H1 (cell line): Measurements from ENCODE around the gene CLDN6.

Source experiments
- KDM4A ChIP-seq: IDR thresholded peaks from one replicate; pipeline ENCODE4 v1.7.1; 2012; ENCODE audit warnings: low read depth, mild to moderate bottlenecking, moderate library complexity, low read length, inconsistent platforms; ENCODE audit not compliant: severe bottlenecking
- POLR2A ChIP-seq, 2 experiments: IDR thresholded peaks; 1 replicate in 1 of 2; 2 replicates in 1 of 2; pipeline ENCODE4 v1.6.1; 2011; ENCODE audit warnings: low read depth in 2 of 2, low read length in 2 of 2, mild to moderate bottlenecking in 2 of 2; ENCODE audit errors: control extremely low read depth in 1 of 2
- POLR2AphosphoS5 ChIP-seq: IDR thresholded peaks from 2 replicates; pipeline ENCODE4 v1.6.1; 2011; ENCODE audit warnings: low read depth, low read length
- SP1 ChIP-seq: IDR thresholded peaks from 2 replicates; pipeline ENCODE4 v1.6.1; 2011; ENCODE audit warnings: low read depth, low read length
- TAF1 ChIP-seq: IDR thresholded peaks from 2 replicates; pipeline ENCODE4 v1.6.1; 2011; ENCODE audit warnings: mild to moderate bottlenecking, low read depth, low read length
- YY1 ChIP-seq: IDR thresholded peaks from 2 replicates; pipeline ENCODE4 v1.6.1; 2011; ENCODE audit warnings: low read depth, mild to moderate bottlenecking, low read length
- ZNF274 ChIP-seq: IDR thresholded peaks from 2 replicates; pipeline ENCODE4 v1.7.0; 2012; ENCODE audit warnings: low read length, borderline replicate concordance; ENCODE audit errors: extremely low read depth
- TF ChIP-seq, protein P1 (sequence below), 3 experiments: IDR thresholded peaks; 1 replicate in 2 of 3; 2 replicates in 1 of 3; pipeline versions ENCODE4 v1.5.1 to v1.6.1; 2011; ENCODE audit warnings: low read length in 3 of 3, mild to moderate bottlenecking in 3 of 3, inconsistent platforms in 2 of 3, low read depth in 1 of 3, moderate library complexity in 1 of 3; ENCODE audit not compliant: insufficient read depth in 1 of 3; ENCODE audit errors: control extremely low read depth in 1 of 3
- TF ChIP-seq, protein P2 (sequence below): IDR thresholded peaks from 2 replicates; pipeline ENCODE4 v1.6.1; 2011; ENCODE audit warnings: low read length, improper control_type of control experiment
- TF ChIP-seq, protein P3 (sequence below): IDR thresholded peaks from 2 replicates; pipeline ENCODE4 v1.6.1; 2011; ENCODE audit warnings: low read depth, mild to moderate bottlenecking, low read length; ENCODE audit not compliant: insufficient read depth

DNA sequence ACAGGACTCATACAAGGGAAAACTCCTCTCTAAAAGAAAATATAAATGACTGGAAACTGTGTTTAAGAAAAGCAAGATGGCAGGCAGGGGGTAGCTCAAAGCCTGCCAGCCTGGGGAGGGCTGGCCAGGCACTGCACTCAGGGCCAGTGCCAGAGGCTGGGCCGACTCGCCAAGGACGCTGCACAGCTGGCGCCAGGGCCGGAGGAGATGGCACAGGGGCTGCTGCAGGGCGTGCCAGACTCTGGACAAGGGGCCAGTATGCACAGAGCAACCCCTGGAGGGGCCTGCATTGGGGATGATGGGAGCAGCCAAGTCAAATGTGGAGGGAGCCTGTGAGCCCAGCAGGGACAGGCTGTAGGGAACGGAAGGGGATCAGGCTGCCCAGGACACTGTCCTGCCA lies 41.8 kb downstream of the CLDN6 start:
- TF ChIP-seq, protein P1, sequence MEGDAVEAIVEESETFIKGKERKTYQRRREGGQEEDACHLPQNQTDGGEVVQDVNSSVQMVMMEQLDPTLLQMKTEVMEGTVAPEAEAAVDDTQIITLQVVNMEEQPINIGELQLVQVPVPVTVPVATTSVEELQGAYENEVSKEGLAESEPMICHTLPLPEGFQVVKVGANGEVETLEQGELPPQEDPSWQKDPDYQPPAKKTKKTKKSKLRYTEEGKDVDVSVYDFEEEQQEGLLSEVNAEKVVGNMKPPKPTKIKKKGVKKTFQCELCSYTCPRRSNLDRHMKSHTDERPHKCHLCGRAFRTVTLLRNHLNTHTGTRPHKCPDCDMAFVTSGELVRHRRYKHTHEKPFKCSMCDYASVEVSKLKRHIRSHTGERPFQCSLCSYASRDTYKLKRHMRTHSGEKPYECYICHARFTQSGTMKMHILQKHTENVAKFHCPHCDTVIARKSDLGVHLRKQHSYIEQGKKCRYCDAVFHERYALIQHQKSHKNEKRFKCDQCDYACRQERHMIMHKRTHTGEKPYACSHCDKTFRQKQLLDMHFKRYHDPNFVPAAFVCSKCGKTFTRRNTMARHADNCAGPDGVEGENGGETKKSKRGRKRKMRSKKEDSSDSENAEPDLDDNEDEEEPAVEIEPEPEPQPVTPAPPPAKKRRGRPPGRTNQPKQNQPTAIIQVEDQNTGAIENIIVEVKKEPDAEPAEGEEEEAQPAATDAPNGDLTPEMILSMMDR (IDR thresholded peaks at IDR 0.05; ENCODE audit: control extremely low read depth in 1 of 3, insufficient read depth in 1 of 3, low read depth in 1 of 3, low read length in 3 of 3): no peak
- TF ChIP-seq POLR2AphosphoS5 (no peak), ZNF274 (no peak), POLR2A (IDR thresholded peaks at IDR 0.05; ENCODE audit: control extremely low read depth in 1 of 2, low read depth in 2 of 2, low read length in 2 of 2) (no peak), KDM4A (no peak), SP1 (no peak), TAF1 (no peak), YY1 (no peak)
- TF ChIP-seq, protein P2, sequence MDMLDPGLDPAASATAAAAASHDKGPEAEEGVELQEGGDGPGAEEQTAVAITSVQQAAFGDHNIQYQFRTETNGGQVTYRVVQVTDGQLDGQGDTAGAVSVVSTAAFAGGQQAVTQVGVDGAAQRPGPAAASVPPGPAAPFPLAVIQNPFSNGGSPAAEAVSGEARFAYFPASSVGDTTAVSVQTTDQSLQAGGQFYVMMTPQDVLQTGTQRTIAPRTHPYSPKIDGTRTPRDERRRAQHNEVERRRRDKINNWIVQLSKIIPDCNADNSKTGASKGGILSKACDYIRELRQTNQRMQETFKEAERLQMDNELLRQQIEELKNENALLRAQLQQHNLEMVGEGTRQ: no peak
- TF ChIP-seq, protein P3, sequence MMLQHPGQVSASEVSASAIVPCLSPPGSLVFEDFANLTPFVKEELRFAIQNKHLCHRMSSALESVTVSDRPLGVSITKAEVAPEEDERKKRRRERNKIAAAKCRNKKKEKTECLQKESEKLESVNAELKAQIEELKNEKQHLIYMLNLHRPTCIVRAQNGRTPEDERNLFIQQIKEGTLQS: no peak
